ENCODE measurements around the gene ARFIP1.

Gene ARFIP1

GRCh38 chr4:152942346-152942745 lies 162.6 kb downstream of the ARFIP1 start:
- no peak for FAIRE-seq

- no peak for FAIRE-seq
Measured at GRCh38 chr4:152943672-152944071, 163.9 kb downstream of the ARFIP1 start.

- no peak for FAIRE-seq
Measured at GRCh38 chr4:152944666-152945320, 165.0 kb downstream of the ARFIP1 start.

GRCh38 chr4:152945639-152946038 lies 165.9 kb downstream of the ARFIP1 start:
- FAIRE-seq: no peak

GRCh38 chr4:152946446-152946845 lies 166.7 kb downstream of the ARFIP1 start:
- no peak for FAIRE-seq

- no peak for FAIRE-seq
Measured at GRCh38 chr4:152947311-152947710, 167.6 kb downstream of the ARFIP1 start.

- no peak for FAIRE-seq
Measured at GRCh38 chr4:152949930-152950329, 170.2 kb downstream of the ARFIP1 start.

GRCh38 chr4:152950402-152951274 lies 170.9 kb downstream of the ARFIP1 start:
- no peak for FAIRE-seq

GRCh38 chr4:152951348-152951747 lies 171.6 kb downstream of the ARFIP1 start:
- FAIRE-seq: no peak

- no peak for FAIRE-seq
Measured at GRCh38 chr4:152953514-152953913, 173.8 kb downstream of the ARFIP1 start.

GRCh38 chr4:152954741-152955140 lies 175.0 kb downstream of the ARFIP1 start:
- no peak for FAIRE-seq

- FAIRE-seq: no peak
Measured at GRCh38 chr4:152956147-152956546, 176.4 kb downstream of the ARFIP1 start.

GRCh38 chr4:152956650-152957436 lies 177.1 kb downstream of the ARFIP1 start:
- FAIRE-seq: no peak

GRCh38 chr4:152957437-152958171 lies 177.8 kb downstream of the ARFIP1 start:
- FAIRE-seq: no peak

- no peak for FAIRE-seq
Measured at GRCh38 chr4:152959080-152959479, 179.3 kb downstream of the ARFIP1 start.

GRCh38 chr4:152960082-152960481 lies 180.3 kb downstream of the ARFIP1 start:
- FAIRE-seq: no peak

GRCh38 chr4:152961014-152961772 lies 181.4 kb downstream of the ARFIP1 start:
- FAIRE-seq: no peak

- FAIRE-seq: no peak
Measured at GRCh38 chr4:152961773-152962115, 182.0 kb downstream of the ARFIP1 start.
